Measurements from ENCODE around the gene ENOX1. TPM values are rescaled to one million over a fixed set of nuclear protein-coding genes. Genes with fewer than 3 reads are reported as not detected.

ENOX1 gene
- total RNA-seq, 4 donors from 2014 or later, result 3.6 to 18.7 (median 5.7) TPM

DNA sequence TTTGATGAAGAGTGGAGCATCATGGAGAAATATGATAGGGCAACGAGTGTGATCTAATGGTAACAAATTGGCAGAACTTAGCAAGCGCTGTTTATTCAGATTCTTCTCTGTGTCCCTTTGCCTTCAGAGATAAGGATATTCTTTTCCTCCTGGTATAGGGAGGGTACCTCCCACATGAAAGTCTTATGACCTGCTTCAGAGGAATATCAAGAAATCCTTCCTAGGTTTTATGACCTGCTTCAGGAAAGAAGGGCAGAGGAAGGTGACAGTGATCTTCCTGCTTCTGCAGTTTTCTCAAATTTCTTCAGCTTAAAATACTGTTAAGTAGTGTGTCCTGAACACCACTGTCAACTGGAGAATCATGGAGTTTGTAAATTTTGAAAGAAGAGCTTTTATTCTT lies 619.0 kb downstream of the ENOX1 start:
- H3K9me3 ChIP-seq, result peaks cover 0 to 6% of the 10 kb centered on the region in 2 donors
- intact Hi-C loops (cut with DNase I; ENCODE audit: low total_unique reads), result no loop called here

DNA sequence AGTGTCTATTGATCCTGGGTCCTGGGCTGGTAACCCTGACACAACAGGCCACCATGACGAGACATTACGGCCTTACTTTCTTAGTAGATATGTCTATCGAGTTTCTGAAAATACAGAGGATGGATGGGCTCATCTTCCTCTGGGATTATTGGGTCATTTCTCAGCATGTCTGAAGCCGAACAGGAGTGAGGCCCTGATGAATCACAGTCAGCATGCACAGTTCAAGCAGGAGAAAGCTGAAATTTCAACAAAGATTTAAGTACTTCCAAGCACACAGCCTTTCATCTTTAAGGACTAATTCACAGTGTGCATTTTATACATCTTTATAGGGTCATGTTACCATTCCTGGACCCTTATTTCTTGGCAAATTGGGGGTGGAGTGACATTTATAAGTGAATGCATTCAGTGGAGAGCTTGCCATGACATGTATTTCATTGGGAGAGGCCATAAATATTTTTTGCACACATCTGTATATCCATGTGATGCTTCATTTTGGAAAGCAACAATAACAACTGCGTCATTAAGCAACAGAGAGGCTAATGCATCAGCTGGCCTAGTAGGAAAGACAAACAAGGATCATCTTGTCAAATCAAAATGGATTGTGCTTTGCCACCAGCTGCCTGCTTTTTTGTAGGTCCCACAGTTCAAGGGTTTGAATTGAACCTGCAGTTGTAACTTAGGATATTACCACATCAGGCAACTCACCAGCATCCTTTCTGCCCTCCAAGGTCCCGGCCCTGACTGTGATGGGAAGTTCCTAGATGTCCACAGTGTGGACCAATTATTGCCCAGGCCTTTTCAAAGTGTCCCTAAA lies 619.9 kb downstream of the ENOX1 start:
- H3K9me3 ChIP-seq, result peaks cover 0 to 6% of the 10 kb centered on the region in 2 donors
- H3K27ac ChIP-seq, result no peak overlapping the region
- TF ChIP-seq, protein P1, sequence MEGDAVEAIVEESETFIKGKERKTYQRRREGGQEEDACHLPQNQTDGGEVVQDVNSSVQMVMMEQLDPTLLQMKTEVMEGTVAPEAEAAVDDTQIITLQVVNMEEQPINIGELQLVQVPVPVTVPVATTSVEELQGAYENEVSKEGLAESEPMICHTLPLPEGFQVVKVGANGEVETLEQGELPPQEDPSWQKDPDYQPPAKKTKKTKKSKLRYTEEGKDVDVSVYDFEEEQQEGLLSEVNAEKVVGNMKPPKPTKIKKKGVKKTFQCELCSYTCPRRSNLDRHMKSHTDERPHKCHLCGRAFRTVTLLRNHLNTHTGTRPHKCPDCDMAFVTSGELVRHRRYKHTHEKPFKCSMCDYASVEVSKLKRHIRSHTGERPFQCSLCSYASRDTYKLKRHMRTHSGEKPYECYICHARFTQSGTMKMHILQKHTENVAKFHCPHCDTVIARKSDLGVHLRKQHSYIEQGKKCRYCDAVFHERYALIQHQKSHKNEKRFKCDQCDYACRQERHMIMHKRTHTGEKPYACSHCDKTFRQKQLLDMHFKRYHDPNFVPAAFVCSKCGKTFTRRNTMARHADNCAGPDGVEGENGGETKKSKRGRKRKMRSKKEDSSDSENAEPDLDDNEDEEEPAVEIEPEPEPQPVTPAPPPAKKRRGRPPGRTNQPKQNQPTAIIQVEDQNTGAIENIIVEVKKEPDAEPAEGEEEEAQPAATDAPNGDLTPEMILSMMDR (IDR thresholded peaks at IDR 0.05), result no peak
- no peak for TF ChIP-seq POLR2A (IDR thresholded peaks at IDR 0.05)
- no peaks in the 10 kb centered on the region for H3K27me3 ChIP-seq
- H3K4me1 ChIP-seq, result no peaks in the 10 kb centered on the region
- H3K4me3 ChIP-seq, result no peak overlapping the region
- no peak for DNase-seq
- intact Hi-C loops (cut with DNase I; ENCODE audit: low total_unique reads), result no loop called here
- H3K36me3 ChIP-seq, result no peaks in the 10 kb centered on the region

More for the DNA sequence above, 619.0 kb downstream of the ENOX1 start:
- no peak for DNase-seq
- Histone ChIP-seq H3K4me1 (no peaks in the 10 kb centered on the region), H3K27me3 (no peaks in the 10 kb centered on the region), H3K4me3 (no peak overlapping the region), H3K36me3 (no peaks in the 10 kb centered on the region), H3K27ac (no peak overlapping the region)
- no peak for TF ChIP-seq POLR2A (IDR thresholded peaks at IDR 0.05)
- TF ChIP-seq, protein P1 (IDR thresholded peaks at IDR 0.05), result no peak

Small RNA genes lying within 50 kb of the gene (small RNA-seq; reads per million reads assigned to genes)
- gene AL162713.1, result not detected

Other genes with a start within 250 kb of the ENOX1 start
- gene CCDC122, start 92.8 kb upstream of the ENOX1 start, total RNA-seq, result 10 to 100 TPM in 1 of 4 donors, 1 to 10 TPM in 3; 3.5 to 18.0 (median 5.8) TPM
- gene LACC1, start 92.9 kb upstream of the ENOX1 start, total RNA-seq, result 1 to 10 TPM; 1.0 to 7.7 (median 5.4) TPM